Measurements from ENCODE around the gene TMEM267. TPM values are rescaled to one million over a fixed set of nuclear protein-coding genes. Genes with fewer than 3 reads are reported as not detected.

The TMEM267 gene
- total and polyA plus RNA-seq, 10 of the 15 experiments (the other 5 are each of a cell fraction or from before 2014, with no cell fraction given), result 7.7 to 37.3 (median 13.3) TPM

- TF ChIP-seq CUX1 (IDR thresholded peaks at IDR 0.05; ENCODE audit: insufficient replicate concordance, low read depth, low read length), result no peak
These were observed 72.2 kb downstream of the TMEM267 start (continued) for GRCh38 chr5:43411495-43411894.

GRCh38 chr5:43410414-43410813 lies 73.3 kb downstream of the TMEM267 start:
- ChIA-PET CTCF (interaction anchor here (1.2 to 2.8 kb wide), 3 partner anchors 10 to 71 kb away, joined by 3 to 10 read pairs (median 3); no protein-coding TSS in a partner anchor), RAD21 (ENCODE audit: unreplicated experiment) (no interaction called here), POLR2A (no interaction called here), SMC1A (ENCODE audit: uncharacterized antibody, unreplicated experiment) (interaction anchor here (0.7 to 1.3 kb wide), 2 partner anchors 39 to 58 kb away, joined by 3 read pairs; no protein-coding TSS in a partner anchor)
- Histone ChIP-seq H2AFZ (ENCODE audit: control insufficient read depth, low read depth, low read length) (no peak overlapping the region), H3K79me2 (ENCODE audit: control insufficient read depth, insufficient read depth, low read length) (no peaks in the 10 kb centered on the region), H3K27me3 (replicated peaks in 1 of 2; ENCODE audit: control insufficient read depth in 2 of 2, insufficient read depth in 2 of 2, low read length in 1 of 2) (no peaks in the 10 kb centered on the region), H3K4me3 (no peak overlapping the region), H4K20me1 (ENCODE audit: control insufficient read depth, insufficient read depth) (no peaks in the 10 kb centered on the region), H3K36me3 (ENCODE audit: control insufficient read depth in 2 of 2, insufficient read depth in 2 of 2, low read length in 1 of 2) (no peaks in the 10 kb centered on the region), H3K4me2 (ENCODE audit: control insufficient read depth, insufficient read depth) (no peak overlapping the region), H3K4me1 (ENCODE audit: control insufficient read depth, insufficient read depth, low read length) (no peaks in the 10 kb centered on the region), H3K9me3 (replicated peaks; ENCODE audit: control insufficient read depth, insufficient read depth, low read length) (no peaks in the 10 kb centered on the region; the same call in 2 of the 3 replicates), H3K27ac (ENCODE audit: control insufficient read depth, insufficient read depth) (no peak overlapping the region), H3K9ac (ENCODE audit: control insufficient read depth, insufficient read depth, low read length) (no peak overlapping the region)
- DNase-seq (ENCODE audit: low read depth, low spot score) (no peak), ATAC-seq (no peak), FAIRE-seq (no peak)
- intact Hi-C loops (cut with micrococcal nuclease; ENCODE audit: unreplicated experiment), result no loop called here
- TF ChIP-seq EED (IDR thresholded peaks at IDR 0.05; ENCODE audit: low read depth), result no peak
- TF ChIP-seq RCOR1 (conservative IDR thresholded peaks at IDR 0.05; ENCODE audit: low read depth, low read length), result no peak
- no peak for TF ChIP-seq BHLHE40 (IDR thresholded peaks at IDR 0.05; ENCODE audit: borderline replicate concordance in 1 of 2, low read depth in 2 of 2, low read length in 1 of 2)
- no peak for TF ChIP-seq MLLT1 (IDR thresholded peaks at IDR 0.05)
- no peak for TF ChIP-seq NFIC (IDR thresholded peaks at IDR 0.05; ENCODE audit: low read depth, low read length)
- TF ChIP-seq ZNF217 (IDR thresholded peaks at IDR 0.05), result no peak
- TF ChIP-seq PML (IDR thresholded peaks at IDR 0.05; ENCODE audit: low read length), result no peak
- in situ Hi-C loops (cut with MboI), result no loop called here
- WGBS (ENCODE audit: insufficient coverage, insufficient replicate concordance, low lambda C conversion rate, missing lambda C conversion rate), result 73% methylated on average over 7 of the region's 7 CpGs
- no TSS peak for BruUV-seq (replicated peaks)

All from GM12878 (cell line).